H9 (cell line): ENCODE results near the gene AFG1L. TPM values are rescaled to one million over a fixed set of nuclear protein-coding genes. Genes with fewer than 3 reads are reported as not detected.

Experiments used
- DNase-seq: peaks from one replicate; pipeline ENCODE4 v3.0.0-alpha.2; 2017
- H2AFZ ChIP-seq: one replicate; pipeline ENCODE4 v1.6.1; 2013; ENCODE audit warnings: mild to moderate bottlenecking, low read length, control low read depth, moderate library complexity
- H2AK5ac ChIP-seq: 2 replicates; pipeline ENCODE4 v1.6.1; 2013; ENCODE audit warnings: low read length, control low read depth, mixed read lengths; ENCODE audit not compliant: insufficient read length
- H2BK120ac ChIP-seq: one replicate; pipeline ENCODE4 v1.6.1; 2013; ENCODE audit warnings: low read depth, mild to moderate bottlenecking, low read length, control low read depth, inconsistent platforms; ENCODE audit not compliant: poor library complexity, severe bottlenecking
- H2BK12ac ChIP-seq: 2 replicates; pipeline ENCODE4 v1.6.1; 2013; ENCODE audit warnings: low read length, control low read depth, mixed read lengths, low read depth; ENCODE audit not compliant: insufficient read length
- H2BK15ac ChIP-seq: 2 replicates; pipeline ENCODE4 v1.6.1; 2013; ENCODE audit warnings: low read depth, low read length, control low read depth
- H2BK20ac ChIP-seq: one replicate; pipeline ENCODE4 v1.6.1; 2013; ENCODE audit warnings: low read depth, mild to moderate bottlenecking, low read length, control low read depth, inconsistent platforms; ENCODE audit not compliant: poor library complexity, severe bottlenecking
- H2BK5ac ChIP-seq: 2 replicates; pipeline ENCODE4 v1.6.1; 2013; ENCODE audit warnings: low read length, control low read depth, mixed read lengths; ENCODE audit not compliant: insufficient read length
- H3K14ac ChIP-seq: 2 replicates; pipeline ENCODE4 v1.6.1; 2013; ENCODE audit warnings: low read length, control low read depth; ENCODE audit not compliant: insufficient read depth
- H3K18ac ChIP-seq: 2 replicates; pipeline ENCODE4 v1.6.1; 2013; ENCODE audit warnings: low read depth, mild to moderate bottlenecking, mixed read lengths, low read length, control low read depth; ENCODE audit not compliant: insufficient read length
- H3K23ac ChIP-seq: 2 replicates; pipeline ENCODE4 v1.6.1; 2013; ENCODE audit warnings: low read length, control low read depth, mixed read lengths, low read depth; ENCODE audit not compliant: insufficient read length
- H3K23me2 ChIP-seq: 2 replicates; pipeline ENCODE4 v1.6.1; 2013; ENCODE audit warnings: low read depth, mild to moderate bottlenecking, mixed read lengths, low read length, control low read depth; ENCODE audit not compliant: insufficient read length, poor library complexity, severe bottlenecking
- H3K27ac ChIP-seq: 2 replicates; pipeline ENCODE4 v1.5.1; 2013; ENCODE audit warnings: low read length, control low read depth, mixed read lengths, low read depth; ENCODE audit not compliant: insufficient read length
- H3K27me3 ChIP-seq: 2 replicates; pipeline ENCODE4 v1.6.1; 2013; ENCODE audit warnings: low read length, control low read depth, inconsistent platforms; ENCODE audit not compliant: insufficient read depth
- H3K4ac ChIP-seq: 2 replicates; pipeline ENCODE4 v1.6.1; 2013; ENCODE audit warnings: low read depth, mild to moderate bottlenecking, control low read depth, inconsistent platforms, low read length, moderate library complexity
- H3K4me1 ChIP-seq: 2 replicates; pipeline ENCODE4 v1.6.1; 2013; ENCODE audit warnings: low read length, control low read depth, inconsistent platforms; ENCODE audit not compliant: insufficient read depth
- H3K4me2 ChIP-seq: 2 replicates; pipeline ENCODE4 v1.6.1; 2013; ENCODE audit warnings: low read length, control low read depth, mixed read lengths; ENCODE audit not compliant: insufficient read length, insufficient read depth
- H3K56ac ChIP-seq: 2 replicates; pipeline ENCODE4 v1.6.1; 2013; ENCODE audit warnings: low read depth, mild to moderate bottlenecking, mixed read lengths, low read length, control low read depth; ENCODE audit not compliant: insufficient read length
- H3K79me1 ChIP-seq: 2 replicates; pipeline ENCODE4 v1.6.1; 2013; ENCODE audit warnings: low read depth, mild to moderate bottlenecking, moderate library complexity, low read length, control low read depth, inconsistent platforms; ENCODE audit not compliant: insufficient read depth, poor library complexity, severe bottlenecking
- H3K79me2 ChIP-seq: 2 replicates; pipeline ENCODE4 v1.6.1; 2013; ENCODE audit warnings: low read length, control low read depth, inconsistent platforms; ENCODE audit not compliant: insufficient read depth
- H3K9ac ChIP-seq: 2 replicates; pipeline ENCODE4 v1.6.1; 2013; ENCODE audit warnings: low read length, control low read depth, mixed read lengths; ENCODE audit not compliant: insufficient read length; ENCODE audit errors: extremely low read depth
- H3K9me3 ChIP-seq: one replicate; pipeline ENCODE4 v1.6.1; 2013; ENCODE audit warnings: low read depth, low read length, inconsistent platforms; ENCODE audit not compliant: control insufficient read depth
- H3T11ph ChIP-seq: one replicate; pipeline ENCODE4 v1.6.1; 2013; ENCODE audit warnings: mild to moderate bottlenecking, low read length, control low read depth, inconsistent platforms
- H4K20me1 ChIP-seq: one replicate; pipeline ENCODE4 v1.6.1; 2013; ENCODE audit not compliant: control insufficient read depth, insufficient read length, insufficient read depth
- H4K5ac ChIP-seq: 2 replicates; pipeline ENCODE4 v1.6.1; 2013; ENCODE audit warnings: low read depth, mild to moderate bottlenecking, mixed read lengths, low read length, control low read depth; ENCODE audit not compliant: insufficient read length
- H4K8ac ChIP-seq: replicated peaks from 2 replicates; pipeline ENCODE4 v1.6.1; 2013; ENCODE audit warnings: low read length, control low read depth, mixed read lengths, low read depth; ENCODE audit not compliant: insufficient read length
- H4K91ac ChIP-seq: 2 replicates; pipeline ENCODE4 v1.6.1; 2013; ENCODE audit warnings: low read depth, mild to moderate bottlenecking, moderate library complexity, mixed read lengths, low read length, control low read depth; ENCODE audit not compliant: insufficient read length
- H3K27ac Mint-ChIP-seq, 3 experiments: 2 replicates in 2 of 3; 3 replicates in 1 of 3; pipeline ENCODE4 v1.8.0; 2020 to 2021; ENCODE audit warnings: mixed read lengths in 3 of 3, mild to moderate bottlenecking in 1 of 3, moderate library complexity in 1 of 3
- H3K27me3 Mint-ChIP-seq: 2 replicates; pipeline ENCODE4 v1.8.0; 2021; ENCODE audit warnings: low read depth, mild to moderate bottlenecking, moderate library complexity, mixed read lengths
- H3K36me3 Mint-ChIP-seq, 3 experiments: 2 replicates in 2 of 3; 3 replicates in 1 of 3; pipeline ENCODE4 v1.8.0; 2020 to 2021; ENCODE audit warnings: low read depth in 3 of 3, mixed read lengths in 3 of 3; ENCODE audit not compliant: insufficient read depth in 1 of 3
- H3K4me1 Mint-ChIP-seq, 2 experiments: 2 replicates each; pipeline ENCODE4 v1.8.0; 2020; ENCODE audit warnings: mixed read lengths in 2 of 2
- H3K4me3 Mint-ChIP-seq, 2 experiments: 2 replicates in 1 of 2; 3 replicates in 1 of 2; pipeline ENCODE4 v1.8.0; 2020 to 2021; ENCODE audit warnings: mild to moderate bottlenecking in 2 of 2, mixed read lengths in 2 of 2, moderate library complexity in 1 of 2
- H3K9me3 Mint-ChIP-seq, 2 experiments: 2 replicates in 1 of 2; 3 replicates in 1 of 2; pipeline ENCODE4 v1.8.0; 2020; ENCODE audit warnings: mild to moderate bottlenecking in 2 of 2, mixed read lengths in 2 of 2, moderate library complexity in 1 of 2
- CTCF ChIP-seq: fragments of 200-600 bp; sonication (generic); conservative IDR thresholded peaks from 3 replicates; pipeline ENCODE4 v1.8.0; 2021; ENCODE audit warnings: antibody characterized with exemption, mild to moderate bottlenecking
- WGBS: extraction: QIAGEN DNeasy Blood & Tissue Kit; methylation state at CpG from one replicate; pipeline ENCODE4 v1.1.7; 2013; ENCODE audit warnings: missing lambda C conversion rate, low lambda C conversion rate, mixed read lengths; ENCODE audit not compliant: insufficient read length; ENCODE audit errors: extremely low coverage; 5-methylcytosine and 5-hydroxymethylcytosine counted together
- total RNA-seq: library from RNA; stranded (reverse); gene quantifications from 2 replicates; pipeline ENCODE4 v1.2.1, GENCODE V29; 2021

Gene AFG1L
- total RNA-seq, 1 experiment from 2014 or later = 4.7 TPM

- no peak overlapping the region for H3K56ac ChIP-seq
- no peak overlapping the region for H4K5ac ChIP-seq
- Mint-ChIP-seq H3K4me1 (peaks cover 3% of the 10 kb centered on the region in 2 experiments; a peak in 1 of 4 replicates), H3K9me3 (no peaks in the 10 kb centered on the region), H3K4me3 (no peak overlapping the region), H3K27me3 (no peaks in the 10 kb centered on the region), H3K27ac (no peak overlapping the region; a peak in 1 of 7 replicates), H3K36me3 (no peaks in the 10 kb centered on the region)
- no peak overlapping the region for H3K18ac ChIP-seq
- no peak overlapping the region for H3K14ac ChIP-seq
- no peaks in the 10 kb centered on the region for H3K4me1 ChIP-seq
- H3K23me2 ChIP-seq = no peaks in the 10 kb centered on the region
- no peak overlapping the region for H3T11ph ChIP-seq
- no peak overlapping the region for H2BK12ac ChIP-seq
- DNase-seq = no peak
- no peak overlapping the region for H2BK120ac ChIP-seq
- H2AK5ac ChIP-seq = no peak overlapping the region
- H3K79me1 ChIP-seq = no peaks in the 10 kb centered on the region
- H3K23ac ChIP-seq = no peak overlapping the region
- no peak overlapping the region for H4K8ac ChIP-seq
- H3K4me2 ChIP-seq = no peak overlapping the region
- H3K9ac ChIP-seq = no peak overlapping the region
- H3K27me3 ChIP-seq = no peaks in the 10 kb centered on the region
- H2BK15ac ChIP-seq = no peak overlapping the region
- H2AFZ ChIP-seq = no peak overlapping the region
- H4K91ac ChIP-seq = no peak overlapping the region
- H2BK5ac ChIP-seq = no peak overlapping the region
- no peak overlapping the region for H2BK20ac ChIP-seq
- no peak for TF ChIP-seq CTCF
- no peak overlapping the region for H3K4ac ChIP-seq
- no peaks in the 10 kb centered on the region for H4K20me1 ChIP-seq
- no CpG with 5 or more reads among the region's 5 CpGs for WGBS
- no peaks in the 10 kb centered on the region for H3K79me2 ChIP-seq
- no peaks in the 10 kb centered on the region for H3K9me3 ChIP-seq
- no peak overlapping the region for H3K27ac ChIP-seq
These were observed 66.6 kb downstream of the AFG1L start for GRCh38 chr6:108361312-108361932.
